Small intestine (tissue), 7 donors: ENCODE results near the gene NACAD. TPM values are rescaled to one million over a fixed set of nuclear protein-coding genes. Genes with fewer than 3 reads are reported as not detected.
"Not testable (repeated sequence)": the region's sequence is repeated elsewhere in the genome, so short reads cannot be mapped to it uniquely, and the experiment has no call there.

Experiments
- DNase-seq, 2 donors: peaks; one replicate each; pipeline versions ENCODE4 v3.0.0 to v3.0.0-alpha.2; 2013
- FAIRE-seq: peaks from 2 replicates; lab custom pipeline; 2012; peaks lifted over from hg19 to GRCh38; lab: Jason Lieb, UNC
- H3K27ac ChIP-seq, 3 donors: one replicate each; pipeline ENCODE4 v1.5.1; 2013; ENCODE audit warnings: low read length in 2 of 3, mild to moderate bottlenecking in 2 of 3, control low read depth in 1 of 3, inconsistent platforms in 1 of 3, low read depth in 1 of 3, moderate library complexity in 1 of 3
- H3K27me3 ChIP-seq, 3 donors: one replicate each; pipeline ENCODE4 v1.6.1; 2013; ENCODE audit warnings: low read length in 3 of 3, inconsistent platforms in 1 of 3; ENCODE audit not compliant: control insufficient read depth in 3 of 3, insufficient read depth in 3 of 3
- H3K36me3 ChIP-seq, 3 donors: one replicate each; pipeline ENCODE4 v1.6.1; 2013; ENCODE audit warnings: low read length in 3 of 3, inconsistent platforms in 1 of 3, low read depth in 1 of 3, mild to moderate bottlenecking in 1 of 3, moderate library complexity in 1 of 3; ENCODE audit not compliant: control insufficient read depth in 3 of 3, insufficient read depth in 2 of 3
- H3K4me1 ChIP-seq, 3 donors: one replicate each; pipeline ENCODE4 v1.6.1; 2013; ENCODE audit warnings: low read length in 2 of 3, inconsistent platforms in 1 of 3, low read depth in 1 of 3, mild to moderate bottlenecking in 1 of 3, moderate library complexity in 1 of 3; ENCODE audit not compliant: control insufficient read depth in 3 of 3, insufficient read depth in 2 of 3
- H3K4me3 ChIP-seq, 3 donors: one replicate each; pipeline ENCODE4 v1.5.1; 2013; ENCODE audit warnings: low read length in 3 of 3, control low read depth in 1 of 3, inconsistent platforms in 1 of 3, low read depth in 1 of 3, mild to moderate bottlenecking in 1 of 3, moderate library complexity in 1 of 3
- H3K9me3 ChIP-seq, 2 donors: one replicate each; pipeline ENCODE4 v1.6.1; 2013; ENCODE audit warnings: low read depth in 1 of 2, low read length in 1 of 2; ENCODE audit not compliant: control insufficient read depth in 2 of 2, insufficient read depth in 1 of 2
- WGBS, 3 donors: extraction: QIAGEN DNeasy Blood & Tissue Kit; methylation state at CpG; one replicate each; pipeline ENCODE4 v1.1.7; 2013; 5-methylcytosine and 5-hydroxymethylcytosine counted together
- polyA plus RNA-seq, 4 donors: library from polyadenylated mRNA; stranded (reverse) in 3 of 4; unstranded in 1 of 4; fragments of 200-250 nt in 3 of 4; fragments of 120-200 nt in 1 of 4; gene quantifications; one replicate each; pipeline versions ENCODE4 v1.2.1 to v1.2.3, GENCODE V29; 2013
- donor health status: healthy with polysubstance abuse.
- donor health status: control.
- donor health status: control.
- donor health status: Bipolar disorder and iron deficiency.
- donor health status: healthy.

Gene NACAD
- polyA plus RNA-seq, 4 donors, result 0.22 to 2.9 (median 1.1) TPM

DNA sequence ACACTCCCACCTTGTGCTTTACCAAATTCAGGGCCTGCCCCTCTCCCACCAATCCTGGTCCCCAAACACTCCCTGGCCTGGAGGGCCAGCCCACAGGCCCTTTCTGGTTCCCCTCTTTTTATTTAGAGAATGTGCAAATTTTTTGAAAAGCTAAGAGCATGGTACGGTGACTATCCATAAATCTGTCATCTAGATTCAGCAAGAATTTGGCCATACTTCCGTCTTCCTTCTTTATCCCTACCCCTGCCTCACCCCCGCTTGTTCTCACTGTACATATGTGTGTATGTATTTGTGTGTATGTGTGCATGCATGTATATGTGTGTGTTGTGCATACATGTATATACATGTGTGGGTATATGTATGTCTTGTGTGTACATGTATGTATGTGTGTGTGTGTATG lies 30.8 kb upstream of the NACAD start:
- no peak overlapping the region for H3K27ac ChIP-seq
- DNase-seq, result no peak
- H3K9me3 ChIP-seq, result peaks cover 0 to 9% of the 10 kb centered on the region in 2 donors
- H3K4me3 ChIP-seq, result no peak overlapping the region
- WGBS, 3 donors, result 95 to 99% (median 97%) methylated on average over 3 of the region's 3 CpGs
- FAIRE-seq, result no peak
- H3K4me1 ChIP-seq, result peaks cover 0 to 6% (median 0%) of the 10 kb centered on the region in 3 donors
- H3K27me3 ChIP-seq, result no peaks in the 10 kb centered on the region
- no peaks in the 10 kb centered on the region for H3K36me3 ChIP-seq

DNA sequence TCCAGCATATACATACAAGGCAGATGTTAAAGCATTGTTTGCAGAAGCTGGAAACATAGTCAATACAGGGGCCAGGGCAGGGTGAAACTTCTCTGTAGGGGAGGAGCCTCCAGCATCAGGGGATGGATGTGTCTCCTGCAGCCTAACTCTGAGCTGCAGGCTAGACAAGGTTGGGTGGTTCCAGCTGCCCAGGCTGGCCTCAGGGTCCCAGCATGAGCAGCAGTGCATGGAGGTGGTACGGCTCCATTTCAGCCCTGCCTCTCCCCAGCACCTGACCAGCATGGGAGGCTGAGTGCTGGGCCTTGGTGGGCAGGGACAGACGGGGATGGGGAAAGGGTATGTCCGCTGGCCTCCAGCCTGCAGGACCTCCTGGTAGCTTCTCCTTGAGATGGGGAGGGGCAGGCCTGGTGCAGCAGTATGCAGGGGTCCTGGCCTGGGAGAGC lies 30.1 kb upstream of the NACAD start:
- Histone ChIP-seq H3K36me3 (no peaks in the 10 kb centered on the region), H3K9me3 (peaks cover 0 to 9% of the 10 kb centered on the region in 2 donors), H3K4me1 (peaks cover 0 to 9% (median 0%) of the 10 kb centered on the region in 3 donors), H3K27me3 (no peaks in the 10 kb centered on the region), H3K27ac (no peak overlapping the region), H3K4me3 (no peak overlapping the region)
- 84 to 92% (median 90%) methylated on average over 3 of the region's 3 CpGs for WGBS, 3 donors
- no peak for FAIRE-seq
- DNase-seq, result no peak

DNA sequence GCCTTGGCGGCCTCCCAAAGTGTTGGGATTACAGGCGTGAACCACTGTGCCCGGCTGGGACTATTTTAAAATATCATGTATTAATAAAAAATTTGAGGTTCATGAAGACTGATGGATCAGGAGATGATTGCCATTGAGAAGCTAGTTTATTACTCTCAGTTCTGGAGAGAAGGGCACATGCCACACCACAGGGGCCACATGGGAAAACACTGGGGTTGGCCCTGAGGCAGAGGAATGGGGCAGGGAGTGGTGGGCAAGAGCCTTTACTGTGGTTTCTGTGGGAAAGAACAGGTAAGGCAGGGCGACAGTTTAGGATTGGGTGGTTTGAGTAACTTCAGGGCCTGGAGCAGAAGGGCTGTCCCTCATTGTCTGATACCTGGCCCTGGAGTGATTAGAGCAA lies 29.5 kb upstream of the NACAD start:
- WGBS, 3 donors, result 77 to 85% (median 82%) methylated on average over 4 of the region's 4 CpGs
- FAIRE-seq, result no peak
- H3K27ac ChIP-seq, result no peak overlapping the region
- no peak overlapping the region for H3K4me3 ChIP-seq
- H3K27me3 ChIP-seq, result no peaks in the 10 kb centered on the region
- peaks cover 0 to 9% of the 10 kb centered on the region in 2 donors for H3K9me3 ChIP-seq
- peaks cover 0 to 9% (median 0%) of the 10 kb centered on the region in 3 donors for H3K4me1 ChIP-seq
- no peaks in the 10 kb centered on the region for H3K36me3 ChIP-seq
- no peak for DNase-seq

DNA sequence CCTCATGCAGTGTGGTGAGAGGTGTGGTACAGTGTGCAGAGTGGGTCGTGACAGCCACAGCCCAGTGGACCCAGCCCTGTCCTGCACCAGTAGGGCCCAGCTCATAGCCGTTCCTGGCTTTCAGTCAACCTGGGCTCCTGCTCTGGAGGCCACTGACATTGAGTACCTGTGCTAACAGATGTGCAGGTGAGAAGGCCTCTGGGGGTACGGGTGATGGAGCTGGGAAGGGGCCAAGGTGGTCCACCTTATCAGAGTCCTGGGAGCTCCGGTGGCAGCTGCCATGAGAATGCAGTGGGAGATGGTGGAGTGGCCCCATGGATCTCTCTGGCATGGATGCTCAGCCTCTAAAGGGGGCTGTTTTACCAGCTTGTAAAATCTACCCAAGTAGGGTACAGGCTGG lies 28.8 kb upstream of the NACAD start:
- Histone ChIP-seq H3K27ac (no peak overlapping the region), H3K4me3 (no peak overlapping the region), H3K36me3 (no peaks in the 10 kb centered on the region), H3K9me3 (peaks cover 0 to 9% of the 10 kb centered on the region in 2 donors), H3K4me1 (peaks cover 0 to 9% (median 0%) of the 10 kb centered on the region in 3 donors), H3K27me3 (no peaks in the 10 kb centered on the region)
- DNase-seq (no peak), FAIRE-seq (no peak)
- WGBS, 3 donors, result 69 to 80% (median 77%) methylated on average over 4 of the region's 4 CpGs

DNA sequence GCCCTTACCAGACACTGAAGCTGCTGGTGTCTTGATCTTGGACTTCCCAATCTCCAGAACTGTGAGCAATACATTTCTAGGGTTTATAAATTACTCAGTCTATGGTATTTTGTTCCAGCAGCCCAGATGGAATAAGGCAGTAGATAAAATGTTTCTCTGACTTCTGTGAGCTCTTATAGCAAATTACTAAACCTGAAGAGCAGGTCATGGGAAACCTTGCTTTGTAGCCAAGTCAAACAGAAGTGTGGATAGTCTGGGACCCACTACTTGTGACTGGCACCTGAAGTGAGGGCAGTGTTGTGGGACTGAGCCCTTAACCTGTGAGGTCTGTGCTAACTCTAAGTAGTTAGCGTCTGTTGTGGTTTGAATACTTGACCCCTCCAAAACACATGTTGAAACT lies 27.3 kb upstream of the NACAD start:
- no peaks in the 10 kb centered on the region for H3K36me3 ChIP-seq
- no peak for FAIRE-seq
- H3K9me3 ChIP-seq, result peaks cover 0 to under 1% of the 10 kb centered on the region in 2 donors
- no peak for DNase-seq
- WGBS, 3 donors, result 77 to 100% (median 93%) methylated on average over 1 of the region's 1 CpG
- H3K4me3 ChIP-seq, result no peak overlapping the region
- H3K27me3 ChIP-seq, result no peaks in the 10 kb centered on the region
- peaks cover 0 to 9% (median 0%) of the 10 kb centered on the region in 3 donors for H3K4me1 ChIP-seq
- no peak overlapping the region for H3K27ac ChIP-seq

DNA sequence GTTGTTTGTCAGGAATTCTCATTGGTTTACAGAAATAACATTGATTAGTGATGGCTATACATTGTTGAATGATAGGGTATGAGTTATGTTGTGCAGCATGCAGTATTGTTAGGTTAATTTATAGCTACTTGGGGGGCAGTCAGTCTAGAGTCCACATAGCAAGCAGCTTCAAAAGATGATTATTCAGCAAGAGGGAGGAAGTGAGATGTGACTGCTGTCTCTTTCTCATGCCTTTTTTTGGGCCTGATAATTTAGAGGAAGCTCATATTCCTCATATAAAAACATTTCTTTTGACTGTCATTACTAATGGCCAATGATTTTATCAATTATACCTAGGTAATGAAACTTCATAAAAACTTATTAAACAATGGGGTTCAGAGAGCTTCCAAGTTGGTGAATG lies 26.2 kb upstream of the NACAD start:
- Histone ChIP-seq H3K9me3 (no peaks in the 10 kb centered on the region), H3K27ac (peak overlapping the region in 1 of 3 donors; percentile 0), H3K4me3 (no peak overlapping the region), H3K36me3 (no peaks in the 10 kb centered on the region), H3K27me3 (no peaks in the 10 kb centered on the region), H3K4me1 (peaks cover 0 to 15% (median 0%) of the 10 kb centered on the region in 3 donors)
- FAIRE-seq (no peak), DNase-seq (peak in 1 of 2 donors; percentile 50)

DNA sequence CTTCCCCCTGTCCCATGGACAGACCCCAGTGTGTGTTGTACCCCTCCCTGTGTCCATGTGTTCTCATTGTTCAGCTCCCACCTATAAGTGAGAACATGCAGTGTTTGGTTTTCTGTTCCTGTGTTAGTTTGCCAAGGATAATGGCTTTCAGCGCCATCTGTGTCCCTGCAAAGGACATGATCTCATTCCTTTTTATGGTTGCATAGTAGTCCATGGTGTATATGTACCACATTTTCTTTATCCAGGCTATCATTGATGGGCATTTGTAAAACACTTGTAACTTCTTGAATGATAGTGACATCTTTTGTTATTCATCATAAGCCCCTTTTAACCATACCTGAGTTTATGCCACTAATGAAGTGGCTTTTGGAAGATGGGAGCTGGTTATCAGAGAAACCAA lies 25.5 kb upstream of the NACAD start:
- not testable (repeated sequence) for H3K4me3 ChIP-seq, H3K36me3 ChIP-seq, H3K27ac ChIP-seq, DNase-seq, H3K9me3 ChIP-seq, H3K27me3 ChIP-seq, FAIRE-seq
- H3K4me1 ChIP-seq, result peaks cover 0 to 16% (median 0%) of the 10 kb centered on the region in 3 donors
- 63 to 75% (median 69%) methylated on average over 1 of the region's 1 CpG for WGBS, 3 donors

DNA sequence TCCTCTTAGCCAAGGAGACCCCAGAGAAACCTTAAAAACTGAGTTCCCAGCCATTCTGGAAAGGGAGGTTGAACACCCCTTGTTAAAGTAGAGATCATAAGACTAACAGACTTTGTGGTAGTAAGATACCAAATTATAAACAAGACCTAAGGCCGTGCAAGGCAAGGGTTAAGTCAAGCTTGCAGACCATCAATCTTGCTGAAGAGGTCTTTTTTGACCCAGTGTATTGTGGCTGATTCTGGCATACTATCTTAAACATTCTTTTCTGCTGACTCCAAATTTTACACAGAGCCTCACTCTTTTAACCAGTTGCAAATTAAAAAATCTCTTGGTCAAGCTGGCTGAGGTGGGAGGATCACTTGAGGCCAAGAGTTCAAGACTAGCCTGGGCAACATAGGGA lies 23.9 kb upstream of the NACAD start:
- DNase-seq (no peak), FAIRE-seq (no peak)
- Histone ChIP-seq H3K27ac (peak overlapping the region in 1 of 3 donors; percentile 99), H3K9me3 (no peaks in the 10 kb centered on the region), H3K27me3 (no peaks in the 10 kb centered on the region), H3K4me1 (peaks cover 4 to 16% (median 8%) of the 10 kb centered on the region in 3 donors), H3K36me3 (peaks cover 7 to 13% (median 8%) of the 10 kb centered on the region in 3 donors), H3K4me3 (no peak overlapping the region)
- WGBS, 3 donors, result 87 to 92% (median 89%) methylated on average over 1 of the region's 1 CpG
